Measurements from ENCODE around the gene S100A8.

The S100A8 gene

DNA sequence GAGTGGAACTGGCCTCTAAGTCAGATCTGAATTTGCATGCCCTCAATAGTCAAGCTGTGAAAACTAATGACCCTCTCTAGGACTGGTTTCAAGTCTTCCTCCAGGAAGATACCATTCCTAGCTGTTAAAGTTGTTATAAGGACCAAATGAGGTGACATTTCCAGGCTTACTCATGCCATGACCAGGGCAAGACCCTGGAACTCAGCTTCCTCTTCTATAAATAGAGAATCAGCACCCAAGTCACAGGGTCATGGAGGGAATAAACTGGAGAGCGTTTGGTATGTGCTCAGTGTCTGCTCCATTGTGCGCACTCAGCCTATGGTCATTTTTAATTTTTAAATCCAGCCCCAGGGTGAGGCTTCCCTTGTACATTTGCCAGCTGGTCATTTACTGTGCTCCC is 30.7 kb downstream of the S100A8 start:
- no peak for TF ChIP-seq CTCF (IDR thresholded peaks at IDR 0.05; ENCODE audit: low read depth, low read length)
- DNase-seq (ENCODE audit: low read depth in 2 of 2): no peak

DNA sequence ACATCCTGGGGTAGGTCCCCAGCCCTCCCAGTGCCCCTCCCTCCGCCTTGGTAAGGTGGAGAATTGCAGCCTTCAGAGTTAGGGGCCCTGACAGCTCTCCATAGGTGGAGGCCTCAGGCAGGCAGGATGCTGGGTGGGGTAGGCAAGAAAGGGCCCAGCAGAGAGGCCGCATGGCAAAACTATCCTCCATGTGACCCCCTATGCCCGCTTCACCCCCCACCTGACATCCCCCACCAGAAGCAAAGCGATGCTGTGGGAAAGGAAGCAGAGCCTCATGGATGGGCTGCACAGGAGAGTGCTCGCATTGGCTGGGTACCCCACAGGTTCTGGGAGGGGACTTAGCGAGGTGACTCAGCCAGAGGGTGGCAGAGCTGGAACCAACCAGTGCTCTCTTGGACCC is 31.6 kb downstream of the S100A8 start:
- TF ChIP-seq CTCF (IDR thresholded peaks at IDR 0.05; ENCODE audit: low read depth, low read length): no peak
- no peak for DNase-seq (ENCODE audit: low read depth in 2 of 2)
- no peak overlapping the region for H3K4me3 ChIP-seq (replicated peaks in 1 of 2; ENCODE audit: low read depth in 2 of 2, low read length in 2 of 2)

More for the DNA sequence above, 30.7 kb downstream of the S100A8 start:
- H3K4me3 ChIP-seq (replicated peaks in 1 of 2; ENCODE audit: low read depth in 2 of 2, low read length in 2 of 2): no peak overlapping the region

GRCh38 chr1:153358691-153358975 is 32.2 kb downstream of the S100A8 start:
- DNase-seq (ENCODE audit: low read depth in 2 of 2): no peak
- no peak for TF ChIP-seq CTCF (IDR thresholded peaks at IDR 0.05; ENCODE audit: low read depth, low read length)
- no peak overlapping the region for H3K4me3 ChIP-seq (replicated peaks in 1 of 2; ENCODE audit: low read depth in 2 of 2, low read length in 2 of 2)

GRCh38 chr1:153357853-153358690 is 32.8 kb downstream of the S100A8 start, which contains the start of gene S100A9:
Gene S100A9 (plus strand): TSS chr1:153357854. CDS start chr1:153358284, 430 bp downstream.
- no peak within 1 kb of the TSS for H3K4me3 ChIP-seq (replicated peaks in 1 of 2; ENCODE audit: low read depth in 2 of 2, low read length in 2 of 2)
- DNase-seq (ENCODE audit: low read depth in 2 of 2): no peak
- TF ChIP-seq CTCF (IDR thresholded peaks at IDR 0.05; ENCODE audit: low read depth, low read length): no peak

- no peak for TF ChIP-seq CTCF (IDR thresholded peaks at IDR 0.05; ENCODE audit: low read depth, low read length)
- H3K4me3 ChIP-seq (replicated peaks in 1 of 2; ENCODE audit: low read depth in 2 of 2, low read length in 2 of 2): no peak overlapping the region
- no peak for DNase-seq (ENCODE audit: low read depth in 2 of 2)
These were observed 33.6 kb downstream of the S100A8 start for GRCh38 chr1:153357076-153357852.

- H3K4me3 ChIP-seq (replicated peaks in 1 of 2; ENCODE audit: low read depth in 2 of 2, low read length in 2 of 2): no peak overlapping the region
- DNase-seq (ENCODE audit: low read depth in 2 of 2): no peak
- TF ChIP-seq CTCF (IDR thresholded peaks at IDR 0.05; ENCODE audit: low read depth, low read length): no peak
These were observed 34.3 kb downstream of the S100A8 start for GRCh38 chr1:153356392-153357075.
